Gastroesophageal sphincter (tissue), 3 donors: ENCODE results near the gene CFAP45.

Source experiments
- CTCF ChIP-seq, 4 experiments: fragments of 200-600 bp in 2 of 4; fragments of 450-650 bp in 2 of 4; sonication (generic) in 1 of 4; IDR thresholded peaks; one replicate each; pipeline ENCODE4 v1.5.1; 2017 to 2019; ENCODE audit warnings: antibody characterized with exemption in 4 of 4, mild to moderate bottlenecking in 2 of 4, moderate library complexity in 2 of 4
- POLR2A ChIP-seq, 2 donors: fragments of 450-650 bp; IDR thresholded peaks; one replicate each; pipeline ENCODE4 v1.6.1; 2017; ENCODE audit warnings: antibody characterized with exemption in 2 of 2, mild to moderate bottlenecking in 2 of 2, moderate library complexity in 1 of 2

GRCh38 chr1:159936273-159936904 lies 36.4 kb upstream of the CFAP45 start:
- no peak for TF ChIP-seq POLR2A (IDR thresholded peaks at IDR 0.05)
- TF ChIP-seq CTCF (IDR thresholded peaks at IDR 0.05), result peak in 3 of 4 experiments; percentile 96 to 98 (median 98)
